HEK293T (cell line): Measurements from ENCODE around the gene MOV10L1.

Source experiments
- ARNT ChIP-seq: fragments of 450-650 bp; IDR thresholded peaks from 2 replicates; pipeline ENCODE4 v1.6.1; 2017; ENCODE audit warnings: mild to moderate bottlenecking
- BHLHE40 ChIP-seq: fragments of 450-650 bp; IDR thresholded peaks from 2 replicates; pipeline ENCODE4 v1.6.1; 2016; ENCODE audit warnings: mild to moderate bottlenecking, moderate library complexity, borderline replicate concordance
- CTBP1 ChIP-seq: fragments of 450-650 bp; IDR thresholded peaks from 2 replicates; pipeline ENCODE4 v1.6.1; 2016; ENCODE audit warnings: borderline replicate concordance
- ELF4 ChIP-seq: fragments of 450-650 bp; IDR thresholded peaks from 2 replicates; pipeline ENCODE4 v1.6.1; 2017; ENCODE audit warnings: antibody characterized with exemption
- FOXK2 ChIP-seq: fragments of 450-650 bp; IDR thresholded peaks from 2 replicates; pipeline ENCODE4 v1.6.1; 2016; ENCODE audit warnings: mild to moderate bottlenecking
- HDGF ChIP-seq: fragments of 450-650 bp; IDR thresholded peaks from 2 replicates; pipeline ENCODE4 v1.6.1; 2017; ENCODE audit warnings: antibody characterized with exemption, borderline replicate concordance
- L3MBTL2 ChIP-seq: fragments of 450-650 bp; conservative IDR thresholded peaks from 2 replicates; pipeline ENCODE4 v1.6.1; 2016; ENCODE audit warnings: mild to moderate bottlenecking
- SP1 ChIP-seq: fragments of 450-650 bp; IDR thresholded peaks from 2 replicates; pipeline ENCODE4 v1.6.1; 2017
- SUZ12 ChIP-seq: fragments of 450-650 bp; IDR thresholded peaks from 2 replicates; pipeline ENCODE4 v1.6.1; 2016; ENCODE audit warnings: mild to moderate bottlenecking
- TARDBP ChIP-seq: fragments of 450-650 bp; IDR thresholded peaks from 2 replicates; pipeline ENCODE4 v1.6.1; 2016
- ZNF384 ChIP-seq: fragments of 450-650 bp; IDR thresholded peaks from 2 replicates; pipeline ENCODE4 v1.6.1; 2016

- TF ChIP-seq SUZ12 (no peak), TARDBP (no peak), SP1 (no peak), ZNF384 (no peak), HDGF (no peak), ARNT (no peak), CTBP1 (no peak), BHLHE40 (no peak), L3MBTL2 (no peak), FOXK2 (no peak), ELF4 (no peak)
These were observed 46.8 kb downstream of the MOV10L1 start for GRCh38 chr22:50136581-50137015.
